SK-N-SH (cell line): ENCODE measurements around the gene NR2C2. TPM values are rescaled to one million over a fixed set of nuclear protein-coding genes. Genes with fewer than 3 reads are reported as not detected.

Experiments used
- CTCF ChIA-PET: fragments of 300-600, 350-600 bp; formaldehyde crosslinking; extraction: SDS; loops from one replicate; lab custom pipeline; 2021; lab: Yijun Ruan, JAX
- POLR2A ChIA-PET: fragments of 350-600 bp; sonication (Branson Sonifier 250); formaldehyde crosslinking; extraction: SDS; loops from one replicate; lab custom pipeline; 2020; ENCODE audit warnings: antibody characterized with exemption, inconsistent platforms; lab: Yijun Ruan, JAX
- DNase-seq: peaks from one replicate; pipeline ENCODE4 v3.0.0; 2012
- H2AFZ ChIP-seq: fragments of 200-600 bp; sonication (generic); 2 replicates; pipeline ENCODE4 v1.8.1; 2016; ENCODE audit warnings: antibody characterized with exemption, mild to moderate bottlenecking, low read depth
- H3F3A ChIP-seq: fragments of 200-600 bp; sonication (generic); replicated peaks from 2 replicates; pipeline ENCODE3; 2016; ENCODE audit warnings: antibody characterized with exemption, mild to moderate bottlenecking; ENCODE audit not compliant: insufficient read depth
- H3K27ac ChIP-seq, 2 experiments: fragments of 200-500 bp in 1 of 2; fragments of 200-600 bp in 1 of 2; sonication (Bioruptor generic) in 1 of 2; sonication (generic), shearing (Covaris generic) in 1 of 2; 2 replicates each; pipeline versions ENCODE4 v1.5.1 to v1.6.1; 2014 to 2016; ENCODE audit warnings: low read depth in 2 of 2, inconsistent platforms in 1 of 2, low read length in 1 of 2, mild to moderate bottlenecking in 1 of 2, mixed read lengths in 1 of 2
- H3K27me3 ChIP-seq: fragments of 200-600 bp; sonication (generic), shearing (Covaris generic); 2 replicates; pipeline ENCODE4 v1.6.1; 2016; ENCODE audit warnings: mixed run types; ENCODE audit not compliant: insufficient read depth
- H3K36me3 ChIP-seq, 2 experiments: fragments of 200-500 bp in 1 of 2; fragments of 200-600 bp in 1 of 2; sonication (Bioruptor generic) in 1 of 2; sonication (generic) in 1 of 2; replicated peaks in 1 of 2; 2 replicates each; pipeline versions ENCODE3 to v1.5.1; 2014 to 2016; ENCODE audit warnings: low read length in 1 of 2, mild to moderate bottlenecking in 1 of 2; ENCODE audit not compliant: insufficient read depth in 2 of 2, control insufficient read depth in 1 of 2
- H3K4me1 ChIP-seq, 2 experiments: fragments of 200-500 bp in 1 of 2; fragments of 200-600 bp in 1 of 2; sonication (Bioruptor generic) in 1 of 2; sonication (generic), shearing (Covaris generic) in 1 of 2; 2 replicates each; pipeline versions ENCODE4 v1.5.1 to v1.6.1; 2014 to 2016; ENCODE audit warnings: low read depth in 1 of 2, low read length in 1 of 2, mixed run types in 1 of 2; ENCODE audit not compliant: insufficient read depth in 2 of 2, control insufficient read depth in 1 of 2
- H3K4me2 ChIP-seq: fragments of 200-600 bp; sonication (generic), shearing (Covaris generic); 2 replicates; pipeline ENCODE4 v1.6.1; 2017; ENCODE audit warnings: mixed run types
- H3K4me3 ChIP-seq, 2 experiments: fragments of 200-500 bp in 1 of 2; fragments of 200-600 bp in 1 of 2; sonication (Bioruptor generic) in 1 of 2; sonication (generic), shearing (Covaris generic) in 1 of 2; 2 replicates each; pipeline versions ENCODE4 v1.5.1 to v1.8.1; 2014 to 2016; ENCODE audit warnings: low read depth in 2 of 2, inconsistent platforms in 1 of 2, low read length in 1 of 2, mild to moderate bottlenecking in 1 of 2, mixed read lengths in 1 of 2, moderate library complexity in 1 of 2
- H3K79me2 ChIP-seq: fragments of 200-600 bp; sonication (generic); 2 replicates; pipeline ENCODE4 v1.8.1; 2017; ENCODE audit warnings: mild to moderate bottlenecking; ENCODE audit not compliant: insufficient read depth
- H3K9ac ChIP-seq: fragments of 200-600 bp; sonication (generic); 2 replicates; pipeline ENCODE4 v1.6.1; 2017; ENCODE audit warnings: mixed run types
- H3K9me2 ChIP-seq: fragments of 200-600 bp; sonication (generic); 2 replicates; pipeline ENCODE4 v1.6.1; 2017; ENCODE audit warnings: mixed run types
- H3K9me3 ChIP-seq: fragments of 200-600 bp; sonication (generic); 2 replicates; pipeline ENCODE4 v1.6.1; 2017; ENCODE audit warnings: mixed run types, mild to moderate bottlenecking, moderate library complexity
- H4K20me1 ChIP-seq: fragments of 200-600 bp; sonication (generic); 2 replicates; pipeline ENCODE4 v1.6.1; 2017; ENCODE audit warnings: mild to moderate bottlenecking, mixed run types; ENCODE audit not compliant: insufficient read depth
- CHD2 ChIP-seq: fragments of 150-350 bp; IDR thresholded peaks from 2 replicates; pipeline ENCODE4 v1.6.1; 2018; ENCODE audit warnings: low read length; ENCODE audit not compliant: partially characterized antibody
- CTCF ChIP-seq: fragments of 200-600 bp; sonication (generic); IDR thresholded peaks from 2 replicates; pipeline ENCODE4 v1.6.1; 2017; ENCODE audit warnings: antibody characterized with exemption, mild to moderate bottlenecking, moderate library complexity
- ELF1 ChIP-seq: IDR thresholded peaks from 2 replicates; pipeline ENCODE4 v1.4.0; 2012
- EZH2phosphoT487 ChIP-seq: fragments of 200-600 bp; sonication (generic); IDR thresholded peaks from 2 replicates; pipeline ENCODE4 v1.6.1; 2017; ENCODE audit warnings: low read depth, mixed run types, mild to moderate bottlenecking, antibody characterized with exemption, moderate library complexity, borderline replicate concordance
- FOXJ3 ChIP-seq: sonication (generic); formaldehyde crosslinking; IDR thresholded peaks from 2 replicates; pipeline ENCODE4 v1.5.1; 2020; ENCODE audit warnings: mild to moderate bottlenecking, missing genetic modification reagents
- FOXM1 ChIP-seq: IDR thresholded peaks from 2 replicates; pipeline ENCODE4 v1.4.0; 2012; ENCODE audit warnings: low read depth, mild to moderate bottlenecking
- GABPA ChIP-seq: IDR thresholded peaks from 2 replicates; pipeline ENCODE4 v1.4.0; 2012; ENCODE audit warnings: low read depth, mild to moderate bottlenecking
- IRF3 ChIP-seq: fragments of 150-350 bp; IDR thresholded peaks from 2 replicates; pipeline ENCODE4 v1.6.1; 2016; ENCODE audit warnings: mild to moderate bottlenecking, low read depth, low read length
- JUND ChIP-seq: IDR thresholded peaks from 2 replicates; pipeline ENCODE4 v1.4.0; 2012
- MEF2A ChIP-seq: IDR thresholded peaks from 2 replicates; pipeline ENCODE4 v1.4.0; 2012; ENCODE audit warnings: low read depth, borderline replicate concordance
- PBX3 ChIP-seq: IDR thresholded peaks from 2 replicates; pipeline ENCODE4; 2012
- RCOR1 ChIP-seq: fragments of 150-350 bp; IDR thresholded peaks from 2 replicates; pipeline ENCODE4 v1.6.1; 2017; ENCODE audit warnings: antibody characterized with exemption, low read length
- RFX5 ChIP-seq: IDR thresholded peaks from 2 replicates; pipeline ENCODE4 v1.6.1; 2012; ENCODE audit warnings: mild to moderate bottlenecking, improper control_type of control experiment, low read length
- TCF12 ChIP-seq: IDR thresholded peaks from 2 replicates; pipeline ENCODE4 v1.4.0; 2012
- USF1 ChIP-seq: IDR thresholded peaks from 2 replicates; pipeline ENCODE4 v1.4.0; 2012; ENCODE audit warnings: low read depth, borderline replicate concordance
- YY1 ChIP-seq: IDR thresholded peaks from 2 replicates; pipeline ENCODE4 v1.4.0; 2012; ENCODE audit warnings: low read depth, mild to moderate bottlenecking
- ZBTB33 ChIP-seq: IDR thresholded peaks from 2 replicates; pipeline ENCODE4 v1.4.0; 2012; ENCODE audit warnings: low read depth, borderline replicate concordance
- WGBS: methylation state at CpG from one replicate; pipeline ENCODE4 v1.1.6; 2017; ENCODE audit warnings: low lambda C conversion rate; 5-methylcytosine and 5-hydroxymethylcytosine counted together
- polyA plus RNA-seq, 3 experiments: library from polyadenylated mRNA; depleted of rRNA; stranded (reverse); fragments of >200 nt; gene quantifications; 2 replicates each; pipeline ENCODE4 v1.2.3, GENCODE V29; 2012

NR2C2 gene
- polyA plus RNA-seq, 1 of the 3 experiments (the other 2 are of a cell fraction) = 13.1 TPM

- H3K9ac ChIP-seq = no peak overlapping the region
- no peak overlapping the region for H3K4me2 ChIP-seq
- H3K36me3 ChIP-seq = no peaks in the 10 kb centered on the region
- H3K4me1 ChIP-seq = peaks cover 0 to 23% of the 10 kb centered on the region in 2 experiments; a peak in 1 of 4 replicates
- WGBS = 68% methylated on average over 12 of the region's 21 CpGs
- DNase-seq = no peak
- TF ChIP-seq RFX5 (no peak), YY1 (no peak), RCOR1 (no peak)
- no peak overlapping the region for H2AFZ ChIP-seq
- ChIA-PET POLR2A (interaction anchor here (0.9 kb wide), 1 partner anchor 270 kb away, joined by 5 read pairs; the partner anchor contains the start of gene CCDC174), CTCF (interaction anchor here (0.6 to 11.1 kb wide), 50 partner anchors 9 to 1339 kb away, joined by 3 to 202 read pairs (median 4); partner anchors contain the start of genes C3orf20 and NR2C2)
- no peaks in the 10 kb centered on the region for H3F3A ChIP-seq
- H3K9me2 ChIP-seq = no peaks in the 10 kb centered on the region
- H3K27me3 ChIP-seq = peaks cover 3% of the 10 kb centered on the region; the same call in 1 of the 2 replicates
- no peaks in the 10 kb centered on the region for H3K79me2 ChIP-seq
- H3K27ac ChIP-seq = no peak overlapping the region
- no peak overlapping the region for H3K4me3 ChIP-seq
- H4K20me1 ChIP-seq = no peaks in the 10 kb centered on the region
- H3K9me3 ChIP-seq = no peaks in the 10 kb centered on the region
Measured at GRCh38 chr3:14921811-14922705, 25.3 kb upstream of the NR2C2 start.

- ChIA-PET CTCF (interaction anchor here (1.1 to 11.1 kb wide), 8 partner anchors 10 to 414 kb away, joined by 3 to 202 read pairs (median 4); partner anchors contain the start of gene C3orf20), POLR2A (no interaction called here)
- Histone ChIP-seq H3F3A (no peaks in the 10 kb centered on the region), H2AFZ (no peak overlapping the region), H3K9ac (no peak overlapping the region), H3K9me3 (no peaks in the 10 kb centered on the region), H3K27me3 (no peaks in the 10 kb centered on the region), H4K20me1 (no peaks in the 10 kb centered on the region), H3K79me2 (no peaks in the 10 kb centered on the region), H3K36me3 (no peaks in the 10 kb centered on the region), H3K9me2 (no peaks in the 10 kb centered on the region), H3K4me2 (no peak overlapping the region), H3K4me1 (peaks cover 0 to 23% of the 10 kb centered on the region in 2 experiments; a peak in 1 of 4 replicates), H3K4me3 (no peak overlapping the region), H3K27ac (no peak overlapping the region)
- WGBS = 86% methylated on average over 11 of the region's 13 CpGs
- no peak for DNase-seq
- TF ChIP-seq FOXJ3 (CRISPR knock-in tag) (no peak), TCF12 (no peak), CTCF (no peak), USF1 (no peak), EZH2phosphoT487 (no peak), IRF3 (no peak), FOXM1 (no peak), ELF1 (no peak), PBX3 (no peak), ZBTB33 (no peak), MEF2A (no peak), GABPA (no peak), JUND (no peak), RCOR1 (no peak), CHD2 (no peak)
Measured at GRCh38 chr3:14922863-14923262, 24.5 kb upstream of the NR2C2 start.
